ENCODE results near the gene ZNF385D. TPM values are rescaled to one million over a fixed set of nuclear protein-coding genes. Genes with fewer than 3 reads are reported as not detected.

Gene ZNF385D
- total RNA-seq, 1 experiment from 2014 or later = not detected

- Histone ChIP-seq H3K36me3 (ENCODE audit: control insufficient read depth, insufficient read depth, low read length) (no peaks in the 10 kb centered on the region), H3K4me1 (no peaks in the 10 kb centered on the region), H3K9me3 (no peaks in the 10 kb centered on the region), H3K4me3 (ENCODE audit: low read depth, low read length) (no peak overlapping the region), H3K27me3 (replicated peaks; ENCODE audit: control insufficient read depth, insufficient read depth, low read length) (no peaks in the 10 kb centered on the region)
- H3K4me3 Mint-ChIP-seq (ENCODE audit: unreplicated experiment) = no peak overlapping the region
- CTCF ChIA-PET = no interaction called here
- H3K27ac Mint-ChIP-seq (ENCODE audit: unreplicated experiment) = no peak overlapping the region
- no peaks in the 10 kb centered on the region for H3K4me1 Mint-ChIP-seq (ENCODE audit: low read depth, unreplicated experiment)
- POLR2A ChIA-PET = no interaction called here
- no peak for TF ChIP-seq CTCF (IDR thresholded peaks at IDR 0.05; ENCODE audit: insufficient read depth in 1 of 2, low read depth in 1 of 2, low read length in 1 of 2, severe bottlenecking in 1 of 2, unreplicated experiment in 1 of 2)
- H3K9me3 Mint-ChIP-seq (ENCODE audit: unreplicated experiment) = no peaks in the 10 kb centered on the region
- BruUV-seq (replicated peaks) = no TSS peak
- peaks cover 15% of the 10 kb centered on the region for H3K27me3 Mint-ChIP-seq (ENCODE audit: insufficient read depth, unreplicated experiment)
- intact Hi-C loops (cut with micrococcal nuclease; ENCODE audit: unreplicated experiment) = no loop called here
- DNase-seq = no peak
- H3K36me3 Mint-ChIP-seq (ENCODE audit: insufficient read depth, unreplicated experiment) = no peaks in the 10 kb centered on the region
These were observed 68.8 kb downstream of the ZNF385D start for GRCh38 chr3:21682206-21682605.

GRCh38 chr3:21673393-21673792, 77.6 kb downstream of the ZNF385D start:
- no peaks in the 10 kb centered on the region for H3K27me3 Mint-ChIP-seq (ENCODE audit: insufficient read depth, unreplicated experiment)
- H3K36me3 Mint-ChIP-seq (ENCODE audit: insufficient read depth, unreplicated experiment) = no peaks in the 10 kb centered on the region
- BruUV-seq (replicated peaks) = no TSS peak
- Histone ChIP-seq H3K36me3 (ENCODE audit: control insufficient read depth, insufficient read depth, low read length) (no peaks in the 10 kb centered on the region), H3K9me3 (no peaks in the 10 kb centered on the region), H3K4me3 (ENCODE audit: low read depth, low read length) (no peak overlapping the region), H3K4me1 (no peaks in the 10 kb centered on the region), H3K27me3 (replicated peaks; ENCODE audit: control insufficient read depth, insufficient read depth, low read length) (no peaks in the 10 kb centered on the region)
- ChIA-PET POLR2A (no interaction called here), CTCF (no interaction called here)
- H3K9me3 Mint-ChIP-seq (ENCODE audit: unreplicated experiment) = no peaks in the 10 kb centered on the region
- H3K4me1 Mint-ChIP-seq (ENCODE audit: low read depth, unreplicated experiment) = no peaks in the 10 kb centered on the region
- intact Hi-C loops (cut with micrococcal nuclease; ENCODE audit: unreplicated experiment) = no loop called here
- no peak for TF ChIP-seq CTCF (IDR thresholded peaks at IDR 0.05; ENCODE audit: insufficient read depth in 1 of 2, low read depth in 1 of 2, low read length in 1 of 2, severe bottlenecking in 1 of 2, unreplicated experiment in 1 of 2)
- DNase-seq = no peak
- no peak overlapping the region for H3K27ac Mint-ChIP-seq (ENCODE audit: unreplicated experiment)
- H3K4me3 Mint-ChIP-seq (ENCODE audit: unreplicated experiment) = no peak overlapping the region

- DNase-seq = no peak
- H3K9me3 Mint-ChIP-seq (ENCODE audit: unreplicated experiment) = no peaks in the 10 kb centered on the region
- no peaks in the 10 kb centered on the region for H3K36me3 Mint-ChIP-seq (ENCODE audit: insufficient read depth, unreplicated experiment)
- CTCF ChIA-PET = no interaction called here
- Histone ChIP-seq H3K4me1 (no peaks in the 10 kb centered on the region), H3K4me3 (ENCODE audit: low read depth, low read length) (no peak overlapping the region), H3K36me3 (ENCODE audit: control insufficient read depth, insufficient read depth, low read length) (no peaks in the 10 kb centered on the region), H3K9me3 (no peaks in the 10 kb centered on the region), H3K27me3 (replicated peaks; ENCODE audit: control insufficient read depth, insufficient read depth, low read length) (no peaks in the 10 kb centered on the region)
- no peak overlapping the region for H3K4me3 Mint-ChIP-seq (ENCODE audit: unreplicated experiment)
- no TSS peak for BruUV-seq (replicated peaks)
- POLR2A ChIA-PET = no interaction called here
- no peak overlapping the region for H3K27ac Mint-ChIP-seq (ENCODE audit: unreplicated experiment)
- no peak for TF ChIP-seq CTCF (IDR thresholded peaks at IDR 0.05; ENCODE audit: insufficient read depth in 1 of 2, low read depth in 1 of 2, low read length in 1 of 2, severe bottlenecking in 1 of 2, unreplicated experiment in 1 of 2)
- H3K4me1 Mint-ChIP-seq (ENCODE audit: low read depth, unreplicated experiment) = no peaks in the 10 kb centered on the region
- intact Hi-C loops (cut with micrococcal nuclease; ENCODE audit: unreplicated experiment) = no loop called here
- no peaks in the 10 kb centered on the region for H3K27me3 Mint-ChIP-seq (ENCODE audit: insufficient read depth, unreplicated experiment)
These were observed 78.7 kb downstream of the ZNF385D start for GRCh38 chr3:21672303-21672702.

Data from Caco-2 (cell line).